GM19372 (cell line): Measurements from ENCODE around the gene LRRC8C.
"Not testable (repeated sequence)": the region's sequence is repeated elsewhere in the genome, so short reads cannot be mapped to it uniquely, and the experiment has no call there.

Experiments
- ATAC-seq: cut with Tn5 transposase; IDR thresholded peaks from one replicate; pipeline ENCODE4 v1.9.1; 2021; ENCODE audit warnings: mild to moderate bottlenecking, low read depth, moderate library complexity; ENCODE audit not compliant: unreplicated experiment

Gene LRRC8C

DNA sequence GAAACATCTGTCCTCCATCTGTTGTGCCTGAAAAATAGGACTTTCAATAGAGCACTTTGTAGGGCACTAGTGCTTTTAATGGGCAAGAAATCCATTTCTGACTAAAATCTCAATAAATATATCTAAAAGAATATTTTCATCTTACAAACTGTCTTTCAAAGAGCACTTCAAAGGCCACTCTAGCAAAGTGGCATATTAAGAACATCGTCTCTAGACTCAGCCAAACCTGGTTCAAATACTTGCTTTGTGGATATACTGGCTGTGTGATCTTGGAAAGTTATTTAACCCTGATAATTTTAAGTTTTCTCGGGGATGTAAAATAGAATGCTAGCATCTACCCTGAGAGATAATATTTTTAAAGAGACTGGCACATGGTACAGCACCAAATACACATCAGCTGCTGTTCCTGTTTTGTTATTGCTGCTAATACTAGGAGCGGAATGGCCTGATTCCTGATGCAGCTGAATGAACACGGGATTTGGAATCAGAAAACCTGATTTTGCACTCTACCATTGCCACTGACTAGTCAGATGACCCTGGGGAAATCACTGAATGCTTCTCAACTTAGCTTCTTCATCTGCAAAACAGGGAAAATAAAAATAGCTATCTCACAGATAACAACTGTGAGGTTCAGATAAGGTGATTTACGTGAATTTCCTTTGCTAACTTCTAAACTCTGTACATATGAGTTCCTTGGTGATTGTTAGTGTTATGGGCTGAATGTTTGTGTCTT is 25.2 kb upstream of the LRRC8C start:
- no peak for ATAC-seq

DNA sequence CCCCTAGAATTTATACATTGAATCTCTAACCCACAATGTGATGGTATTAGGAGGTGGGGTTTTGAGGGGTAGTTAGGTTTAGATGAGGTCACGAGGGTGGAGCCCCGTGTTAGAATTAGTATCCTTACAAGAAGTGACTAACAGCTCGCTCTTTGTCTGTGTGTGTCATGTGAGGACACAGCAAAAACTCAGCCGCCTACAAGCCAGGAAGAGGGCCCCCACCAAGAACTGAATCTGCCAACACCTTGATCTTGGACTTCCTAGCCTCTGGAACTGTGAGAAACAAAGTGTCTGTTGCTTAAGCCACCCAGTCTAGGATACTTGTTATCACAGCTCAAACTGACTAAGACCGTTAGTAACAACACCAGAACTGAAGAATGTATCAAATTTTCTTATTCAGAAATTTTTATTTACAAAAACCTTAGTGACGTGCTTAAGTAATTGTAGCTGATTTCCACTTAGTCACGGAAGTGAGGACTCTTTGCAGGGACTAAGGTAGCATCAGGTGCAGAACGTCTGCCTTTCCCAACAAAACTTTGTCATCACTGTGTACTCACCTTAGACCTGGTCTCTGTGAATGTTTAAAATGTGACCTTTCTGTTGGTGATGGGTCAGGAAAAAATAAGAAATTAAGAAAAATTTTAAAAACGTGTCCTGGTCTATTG is 24.5 kb upstream of the LRRC8C start:
- no peak for ATAC-seq

DNA sequence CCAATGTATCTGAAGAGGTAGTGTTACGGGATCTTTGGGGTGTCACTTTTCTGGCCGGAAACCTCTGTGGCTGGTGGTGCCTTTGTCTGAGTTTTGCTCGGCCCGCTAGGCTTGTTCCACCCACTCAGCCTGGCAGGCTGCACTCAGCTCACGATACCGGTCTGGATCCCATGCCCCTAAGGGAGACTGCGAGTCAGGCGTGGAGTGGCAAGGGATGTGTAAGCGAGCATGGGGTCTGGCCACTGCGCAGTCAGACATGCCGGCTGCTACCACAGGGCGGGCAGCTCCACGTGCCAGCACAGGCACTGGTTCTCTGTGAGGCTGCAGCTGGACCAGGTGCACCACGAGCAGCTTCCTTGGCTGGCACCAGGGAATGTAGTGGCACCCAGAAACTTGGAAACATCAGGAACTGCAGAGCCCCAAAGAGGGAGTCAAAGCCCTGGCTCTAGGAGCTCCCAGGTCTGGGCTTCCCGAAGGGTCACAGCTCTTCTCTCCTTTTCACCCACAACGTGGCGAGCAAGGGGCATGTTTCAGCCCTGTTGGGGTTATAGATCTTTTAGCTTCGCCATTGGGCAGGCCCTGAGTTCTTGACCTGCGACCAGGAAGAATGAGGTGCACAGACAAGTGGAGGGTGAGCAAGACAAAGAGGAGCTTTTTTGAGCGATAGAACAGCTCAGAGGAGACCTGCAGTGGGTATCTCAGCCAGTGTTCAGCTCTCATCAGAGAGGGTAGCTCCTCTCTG is 23.8 kb upstream of the LRRC8C start:
- no peak for ATAC-seq

DNA sequence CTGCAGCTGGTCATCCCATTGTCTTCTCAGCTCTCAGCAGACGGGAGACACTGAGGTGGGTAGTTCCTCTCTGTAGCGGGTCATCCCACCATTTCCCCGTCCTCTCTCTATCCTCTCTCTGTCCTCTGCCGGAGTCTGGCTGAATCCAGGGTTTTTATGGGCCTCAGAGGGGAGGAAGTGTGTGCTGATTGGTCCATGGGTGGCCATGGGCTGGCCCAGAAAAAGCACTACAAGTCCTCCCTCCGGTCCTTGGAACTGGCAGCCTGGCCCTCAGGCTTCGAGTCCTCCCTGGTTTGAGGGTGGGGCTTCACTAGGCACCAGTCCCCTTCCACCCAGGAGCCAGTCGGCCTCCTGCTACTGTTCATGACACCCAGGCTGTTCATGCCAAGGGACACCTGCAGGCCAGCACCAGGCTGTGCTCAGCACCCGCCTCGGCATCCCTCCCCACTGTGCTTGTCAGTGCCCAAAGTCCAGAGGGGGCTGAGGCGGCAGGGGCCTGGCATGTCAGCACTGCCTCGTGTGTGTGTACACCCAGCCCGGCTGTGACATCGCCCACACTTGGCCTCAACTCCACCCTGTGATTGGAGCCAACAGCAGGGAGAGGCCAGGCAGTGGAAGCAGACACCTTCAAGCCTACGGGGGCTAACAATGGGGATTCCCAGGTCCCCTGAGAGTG is 23.0 kb upstream of the LRRC8C start:
- no peak for ATAC-seq

DNA sequence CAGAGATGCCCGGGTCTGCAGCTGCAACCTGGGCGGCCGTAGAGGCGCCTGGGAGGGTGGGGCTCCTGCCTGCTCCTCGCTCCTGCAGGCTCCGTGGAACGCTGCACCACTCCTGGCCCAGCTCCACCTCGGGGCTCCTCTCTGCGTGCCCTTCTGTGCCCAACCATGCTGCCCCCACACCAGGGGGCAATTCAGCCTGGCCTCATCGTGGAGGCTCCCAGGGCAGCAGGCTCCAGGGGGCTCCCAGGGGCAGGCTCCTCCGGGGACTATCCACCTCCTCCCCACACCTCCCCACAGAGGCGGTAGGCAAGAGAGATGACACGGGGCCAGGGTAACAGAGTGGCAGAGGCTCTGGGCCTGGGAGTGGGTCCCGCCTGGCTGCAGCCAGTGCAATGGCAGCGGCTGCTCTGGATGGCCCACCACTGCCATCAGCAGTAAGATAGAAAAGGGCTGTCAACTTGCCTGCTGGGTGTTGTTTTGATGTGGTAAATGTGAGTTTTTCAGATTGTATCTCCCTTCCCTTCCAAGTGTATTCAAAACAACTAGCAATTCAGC is 22.4 kb upstream of the LRRC8C start:
- no peak for ATAC-seq

DNA sequence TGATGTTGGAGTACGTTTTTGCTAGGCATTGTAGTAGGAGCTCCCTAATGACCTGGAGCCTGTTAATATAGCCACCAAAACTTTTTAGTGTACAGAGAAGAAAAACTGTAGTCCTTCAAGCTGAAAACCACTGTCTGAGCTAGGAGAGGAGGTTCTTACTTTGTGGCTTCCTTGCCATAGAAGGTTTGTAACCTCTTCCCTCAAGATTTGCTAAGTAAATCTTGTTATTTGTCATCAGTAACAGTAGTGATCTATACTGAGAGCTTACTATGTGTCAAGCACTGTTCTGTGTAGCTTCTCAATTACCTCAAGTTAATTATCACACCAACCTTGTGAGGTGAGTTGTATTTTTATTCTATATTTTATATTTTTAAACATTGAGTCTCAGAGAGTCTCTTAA is 21.2 kb upstream of the LRRC8C start:
- ATAC-seq, result peak; percentile 92

DNA sequence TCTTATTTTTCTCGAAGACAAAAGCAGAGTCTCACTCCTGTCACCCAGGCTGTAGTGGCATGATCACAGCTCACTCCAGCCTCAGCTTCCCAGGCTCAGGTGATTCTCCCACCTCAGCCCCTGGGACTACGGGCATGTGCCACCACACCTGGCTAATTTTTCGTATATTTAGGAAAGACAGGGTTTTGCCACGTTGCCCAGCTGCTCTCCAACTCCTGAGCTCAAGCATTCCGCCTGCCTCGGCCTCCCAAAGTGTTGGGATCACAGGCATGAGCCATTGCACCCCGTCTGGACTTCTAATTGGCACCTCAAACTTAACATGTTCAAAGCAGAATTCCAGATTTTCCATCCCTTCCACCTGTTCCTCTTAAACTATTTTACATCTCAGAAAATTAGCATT is 19.0 kb upstream of the LRRC8C start:
- ATAC-seq, result no peak

DNA sequence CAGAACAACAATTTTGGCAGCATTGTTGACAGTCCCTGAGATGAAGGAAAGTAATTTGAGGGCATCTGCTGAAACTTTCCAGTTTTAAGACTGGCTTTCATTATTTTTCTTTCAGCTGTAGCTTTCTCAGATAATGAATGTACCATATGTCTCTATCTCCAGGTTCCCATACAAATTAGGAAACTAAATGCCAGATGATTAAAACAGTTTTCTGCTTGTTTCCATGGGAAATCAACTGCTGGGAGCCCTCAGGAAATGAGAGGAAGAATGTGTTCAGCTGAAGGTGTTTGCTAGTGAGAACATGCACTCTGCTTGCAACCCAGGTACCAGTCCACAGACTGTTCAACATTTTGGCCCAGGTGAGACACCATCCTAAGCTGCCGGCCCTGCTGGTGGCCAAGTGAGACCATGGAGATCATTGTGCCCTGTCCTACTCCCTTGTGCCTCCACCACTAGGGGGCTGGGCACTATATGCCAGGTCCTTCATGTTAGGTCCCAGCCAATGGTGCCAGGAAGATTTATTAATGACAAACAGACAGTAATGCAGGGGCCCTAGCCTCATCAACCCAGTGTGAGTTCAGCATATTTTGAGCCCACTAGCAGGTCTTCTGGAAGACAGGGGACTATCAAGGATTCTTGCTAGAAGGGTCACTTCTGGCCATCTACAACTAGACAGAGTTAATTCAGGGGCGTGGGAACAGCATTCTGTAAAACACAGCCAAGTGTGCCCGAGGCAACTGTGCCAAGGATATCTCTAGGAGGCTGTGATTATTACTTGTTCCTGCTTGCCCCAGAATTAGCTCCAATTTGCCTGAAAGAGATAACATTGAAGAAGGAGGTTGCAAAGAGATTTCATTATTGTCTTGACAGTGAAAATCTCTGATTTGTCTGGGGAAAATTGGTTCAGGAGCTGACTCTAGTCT is 17.0 kb upstream of the LRRC8C start:
- ATAC-seq, result no peak

DNA sequence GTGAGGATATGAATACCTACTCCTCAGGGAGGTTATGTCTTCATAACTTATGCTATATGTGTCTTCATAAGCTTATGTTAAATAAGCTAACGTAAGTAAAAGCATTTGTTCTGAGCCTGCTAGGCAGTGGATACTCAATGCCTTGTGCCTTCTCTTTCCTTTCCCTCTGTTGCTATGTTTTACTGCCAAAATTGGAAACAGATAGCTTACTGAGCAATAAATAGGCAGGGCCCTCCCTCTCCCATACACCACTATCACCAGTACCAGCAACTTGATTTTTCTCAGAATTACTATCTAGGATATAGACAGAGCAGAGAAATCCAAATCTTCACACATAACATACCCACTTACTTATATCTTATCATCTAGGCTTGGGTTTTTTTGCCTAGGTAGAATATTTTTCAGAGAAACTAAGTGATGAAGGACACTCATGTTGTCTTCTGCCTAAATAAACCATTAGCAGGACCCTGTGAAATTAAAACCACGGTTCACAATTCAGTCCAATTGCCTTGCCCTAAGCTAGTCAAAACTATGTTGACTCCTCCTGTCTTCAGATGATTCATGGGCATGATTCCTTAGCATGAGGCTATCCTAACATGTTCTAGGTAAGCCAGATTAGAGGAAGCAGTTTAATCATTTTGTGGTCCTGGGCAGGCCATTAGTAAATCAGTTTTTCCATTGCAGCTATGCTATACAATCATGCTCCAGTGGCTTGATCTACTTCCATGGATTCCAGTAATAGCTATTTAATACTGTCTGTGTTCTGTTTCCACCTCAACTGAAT is 15.9 kb upstream of the LRRC8C start:
- ATAC-seq, result no peak

DNA sequence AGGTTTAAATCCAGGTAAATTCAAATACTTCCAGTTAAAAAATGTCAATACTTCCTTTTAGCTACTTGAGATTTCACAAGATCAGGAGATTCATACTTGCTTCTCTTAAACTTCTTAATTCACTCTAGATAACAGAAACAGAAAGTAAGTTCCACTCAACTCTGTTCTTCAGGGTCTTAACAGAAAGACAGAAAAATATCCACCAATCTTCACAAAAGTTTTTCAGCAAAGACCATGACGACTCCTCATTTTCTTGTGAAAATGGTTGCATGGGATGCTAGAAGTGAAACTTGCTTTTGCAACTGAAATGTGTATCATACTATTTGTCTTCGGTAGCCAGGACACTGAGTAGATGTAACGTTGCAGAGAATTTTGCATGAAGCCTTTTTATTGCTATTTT is 12.3 kb upstream of the LRRC8C start:
- no peak for ATAC-seq

DNA sequence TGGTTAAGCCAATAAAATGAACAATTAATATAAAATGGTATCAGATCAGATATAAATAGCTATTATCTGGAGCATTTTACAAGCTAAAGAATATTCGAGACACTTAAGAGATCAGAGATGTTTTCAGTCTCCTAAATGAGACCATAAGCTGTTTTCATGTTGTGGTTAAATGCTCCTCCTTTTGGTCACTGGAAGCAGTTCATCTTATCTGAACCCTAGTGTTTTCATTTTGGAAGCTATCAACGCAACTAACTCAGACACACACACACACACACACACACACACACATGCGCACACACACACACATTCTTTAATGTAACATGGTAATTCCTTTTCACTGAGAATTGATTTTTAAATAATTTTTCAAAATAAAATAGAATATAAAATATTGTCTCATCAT is 10.0 kb upstream of the LRRC8C start:
- ATAC-seq, result no peak

DNA sequence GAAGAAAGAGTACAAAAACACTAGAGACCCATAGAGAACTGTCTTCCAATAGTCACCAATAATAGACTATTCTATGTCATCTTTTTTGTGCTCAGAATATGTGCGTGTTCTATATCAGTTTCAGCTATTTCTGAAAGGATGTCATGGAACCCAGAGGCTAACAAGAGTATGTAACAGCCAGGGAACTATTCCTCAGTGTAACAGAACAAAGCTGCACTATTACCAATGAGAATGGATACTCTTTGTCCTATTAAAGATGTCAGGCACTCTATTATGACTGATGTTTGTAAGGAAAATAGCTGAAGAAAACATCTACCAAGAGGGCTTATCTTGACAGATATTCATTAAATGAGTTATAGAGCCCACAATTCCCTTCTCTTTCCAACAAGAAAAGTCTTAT is 8.6 kb upstream of the LRRC8C start:
- ATAC-seq, result no peak

DNA sequence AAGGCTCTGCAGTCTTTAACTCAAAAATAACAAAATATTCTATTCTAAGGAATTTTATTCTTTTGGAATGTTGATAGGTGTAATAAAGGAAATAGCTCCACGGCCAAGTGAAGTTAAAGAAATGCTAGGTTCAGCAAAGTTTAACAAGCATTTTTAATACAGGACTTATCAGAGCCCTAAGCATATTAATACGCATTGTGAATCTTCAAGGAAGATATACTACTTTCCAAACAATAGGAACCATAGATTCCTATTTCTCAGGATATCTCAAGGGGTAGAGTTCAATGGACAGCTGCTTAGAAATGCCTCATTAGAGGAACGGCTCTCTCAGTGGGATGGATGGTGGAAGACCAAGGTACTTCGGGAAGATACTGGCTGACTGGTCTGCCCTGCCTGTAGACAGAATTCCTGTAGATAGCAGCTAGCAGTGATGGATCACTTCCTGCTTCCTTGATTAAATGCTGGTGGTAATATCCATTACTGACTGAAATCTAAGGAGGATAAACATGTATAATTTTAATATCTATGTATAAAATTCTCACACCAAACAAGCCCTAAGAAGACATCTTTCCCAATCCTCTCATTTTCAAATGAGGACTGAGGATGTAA is 8.1 kb upstream of the LRRC8C start:
- no peak for ATAC-seq

DNA sequence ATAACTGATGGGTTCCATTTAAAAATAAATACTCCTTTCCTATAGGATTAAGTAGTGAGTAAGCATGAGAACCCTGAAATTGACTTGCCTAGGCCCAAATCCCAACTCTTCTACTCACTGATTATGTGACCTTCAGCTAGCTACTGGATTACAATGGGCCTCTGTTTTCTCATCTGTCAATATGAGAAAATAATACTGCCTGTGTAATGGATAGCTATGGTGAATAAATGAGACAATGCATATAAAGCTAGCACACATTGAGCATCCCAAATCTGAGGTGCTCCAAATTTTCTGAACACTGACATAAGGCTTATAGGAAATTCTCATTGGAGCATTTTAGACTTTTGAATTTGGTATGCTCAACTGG is 5.3 kb upstream of the LRRC8C start:
- no peak for ATAC-seq

DNA sequence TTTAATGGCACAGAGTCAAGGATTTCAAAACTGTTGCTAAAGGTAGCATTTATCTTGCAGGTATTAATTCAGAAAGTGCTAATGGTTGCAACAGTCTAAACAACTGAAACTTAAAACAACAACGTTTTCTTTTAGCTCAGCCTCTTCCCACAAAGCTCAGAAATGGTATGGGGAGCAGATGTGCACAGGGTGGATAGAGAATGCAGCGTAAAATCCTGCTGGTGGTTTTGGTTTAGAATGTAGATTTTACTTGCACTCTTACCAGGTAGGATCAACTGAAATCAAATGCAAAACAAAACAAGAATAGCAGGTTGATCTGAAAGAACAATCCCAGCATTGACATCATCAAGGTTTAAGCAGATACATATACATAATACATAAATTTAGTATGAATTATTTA is 3.8 kb upstream of the LRRC8C start:
- no peak for ATAC-seq

DNA sequence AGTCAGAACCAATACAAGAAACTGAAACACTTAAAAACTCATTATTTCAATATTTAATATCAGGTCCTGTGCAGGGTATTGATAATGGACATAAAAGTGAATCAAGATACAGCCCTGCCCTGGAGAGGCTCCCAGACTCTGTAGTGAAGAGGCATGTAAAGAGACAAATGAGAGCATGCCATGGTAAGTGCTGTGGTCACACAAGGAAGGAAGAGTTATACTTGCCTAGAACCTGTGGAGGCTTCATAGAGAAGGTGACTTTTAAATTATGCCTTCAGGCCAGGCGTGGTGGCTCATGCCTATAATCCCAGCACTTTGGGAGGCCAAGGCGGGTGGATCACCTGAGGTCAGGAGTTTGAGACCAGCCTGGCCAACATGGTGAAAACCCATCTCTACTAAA is 3.3 kb upstream of the LRRC8C start:
- not testable (repeated sequence) for ATAC-seq

DNA sequence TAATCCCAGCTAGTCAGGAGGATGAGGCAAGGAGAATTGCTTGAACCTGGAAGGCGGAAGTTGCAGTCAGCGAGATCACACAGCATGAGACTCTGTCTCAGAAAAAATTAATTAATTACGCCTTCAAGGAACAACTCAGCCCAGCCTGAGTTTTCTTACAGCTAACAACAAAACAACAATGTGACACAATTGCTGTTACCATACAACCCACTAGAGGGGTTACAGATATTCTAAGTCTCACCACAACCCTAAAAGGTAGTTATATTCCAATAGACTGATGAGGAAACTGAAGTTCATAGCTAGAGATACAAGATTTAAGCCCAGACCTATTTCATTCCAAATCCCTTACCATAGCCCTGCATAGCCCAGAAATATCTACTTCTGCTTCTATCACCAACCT is 2.9 kb upstream of the LRRC8C start:
- no peak for ATAC-seq

DNA sequence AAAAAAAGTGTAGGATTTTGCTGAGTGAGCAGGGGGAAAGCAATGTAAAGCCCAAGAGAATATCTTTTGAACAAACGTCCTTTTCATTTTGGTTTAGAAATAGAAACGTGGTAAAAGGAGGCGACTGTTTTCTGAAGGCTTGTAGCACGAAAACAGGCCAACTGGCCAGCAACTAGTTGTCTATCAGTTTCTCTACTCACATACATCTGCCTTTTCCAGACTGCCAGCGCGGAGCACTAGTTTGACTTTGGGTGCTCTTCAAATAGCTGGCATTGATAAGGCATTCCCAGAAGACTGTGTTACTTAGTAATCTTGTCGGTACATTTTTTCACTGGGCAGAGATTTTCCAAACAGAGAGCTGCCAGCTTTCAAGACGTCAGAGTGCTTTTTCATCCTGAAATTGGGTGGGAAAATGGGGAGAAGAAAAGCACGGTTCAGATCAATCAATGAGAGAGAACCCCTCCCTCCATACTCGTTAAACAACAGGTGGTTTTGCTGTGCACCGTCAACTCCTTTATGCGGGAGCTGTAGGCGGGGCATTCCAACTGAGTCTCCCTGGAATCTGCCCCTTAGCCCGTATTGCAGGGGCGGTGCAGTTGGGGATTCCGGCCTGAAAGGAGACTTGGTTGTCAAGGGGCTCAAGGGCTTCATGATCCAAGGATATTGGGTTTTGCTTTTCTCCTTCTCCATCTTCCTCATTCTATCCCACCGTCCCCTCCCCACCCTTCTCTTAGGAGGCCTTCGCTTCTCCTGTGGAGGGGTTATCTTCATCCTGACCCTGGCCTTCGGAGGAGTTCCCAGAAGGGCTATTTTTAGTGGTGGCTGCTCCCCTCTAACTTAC is 884 bp upstream of the LRRC8C start:
- no peak for ATAC-seq
